Measurements from ENCODE around the gene ALPP. TPM values are rescaled to one million over a fixed set of nuclear protein-coding genes. Genes with fewer than 3 reads are reported as not detected.
A peak's percentile ranks its signal among the peaks of the same experiment; 100 is the strongest.
"Not testable (repeated sequence)": the region's sequence is repeated elsewhere in the genome, so short reads cannot be mapped to it uniquely, and the experiment has no call there.

ALPP gene
- total RNA-seq, 1 donor from 2014 or later: not detected

DNA sequence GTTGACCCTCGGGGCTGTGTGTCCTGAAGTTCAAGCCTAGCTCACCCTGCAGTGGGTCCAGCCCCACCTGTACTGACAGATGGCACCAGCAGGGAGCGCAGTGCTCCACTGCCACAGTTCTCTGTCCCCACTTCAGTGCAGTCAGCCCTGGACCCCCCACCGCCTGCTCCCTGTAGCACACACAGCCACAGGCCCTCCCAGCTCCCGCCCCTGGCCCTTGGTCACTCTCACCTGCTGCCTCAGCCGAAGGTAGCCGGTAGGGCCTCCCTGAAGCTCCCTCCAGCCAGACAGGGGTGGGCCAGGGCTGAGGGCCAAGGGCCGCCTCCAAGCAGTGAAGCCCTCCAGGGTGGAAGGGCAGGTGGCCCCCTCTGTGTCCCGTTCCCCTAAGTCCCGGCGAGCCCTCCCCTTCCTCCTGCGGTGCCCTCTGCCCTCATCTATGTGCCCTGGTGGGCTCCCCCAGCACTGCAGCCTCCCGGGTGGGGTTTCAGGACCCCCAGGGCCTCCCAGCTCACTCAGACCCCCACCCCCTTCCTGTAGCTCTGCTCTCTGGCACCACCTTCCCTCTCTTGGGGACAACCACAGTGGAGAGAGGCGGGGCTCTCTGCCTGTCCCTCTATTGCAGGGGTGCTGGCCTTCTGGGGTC lies 10.8 kb upstream of the ALPP start:
- no peak for DNase-seq (ENCODE audit: low read depth)
- H3K4me3 ChIP-seq (ENCODE audit: low read depth, low read length): no peak overlapping the region
- TF ChIP-seq, protein P1, sequence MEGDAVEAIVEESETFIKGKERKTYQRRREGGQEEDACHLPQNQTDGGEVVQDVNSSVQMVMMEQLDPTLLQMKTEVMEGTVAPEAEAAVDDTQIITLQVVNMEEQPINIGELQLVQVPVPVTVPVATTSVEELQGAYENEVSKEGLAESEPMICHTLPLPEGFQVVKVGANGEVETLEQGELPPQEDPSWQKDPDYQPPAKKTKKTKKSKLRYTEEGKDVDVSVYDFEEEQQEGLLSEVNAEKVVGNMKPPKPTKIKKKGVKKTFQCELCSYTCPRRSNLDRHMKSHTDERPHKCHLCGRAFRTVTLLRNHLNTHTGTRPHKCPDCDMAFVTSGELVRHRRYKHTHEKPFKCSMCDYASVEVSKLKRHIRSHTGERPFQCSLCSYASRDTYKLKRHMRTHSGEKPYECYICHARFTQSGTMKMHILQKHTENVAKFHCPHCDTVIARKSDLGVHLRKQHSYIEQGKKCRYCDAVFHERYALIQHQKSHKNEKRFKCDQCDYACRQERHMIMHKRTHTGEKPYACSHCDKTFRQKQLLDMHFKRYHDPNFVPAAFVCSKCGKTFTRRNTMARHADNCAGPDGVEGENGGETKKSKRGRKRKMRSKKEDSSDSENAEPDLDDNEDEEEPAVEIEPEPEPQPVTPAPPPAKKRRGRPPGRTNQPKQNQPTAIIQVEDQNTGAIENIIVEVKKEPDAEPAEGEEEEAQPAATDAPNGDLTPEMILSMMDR (conservative IDR thresholded peaks at IDR 0.05; ENCODE audit: low read depth, low read length): peak; percentile 13

DNA sequence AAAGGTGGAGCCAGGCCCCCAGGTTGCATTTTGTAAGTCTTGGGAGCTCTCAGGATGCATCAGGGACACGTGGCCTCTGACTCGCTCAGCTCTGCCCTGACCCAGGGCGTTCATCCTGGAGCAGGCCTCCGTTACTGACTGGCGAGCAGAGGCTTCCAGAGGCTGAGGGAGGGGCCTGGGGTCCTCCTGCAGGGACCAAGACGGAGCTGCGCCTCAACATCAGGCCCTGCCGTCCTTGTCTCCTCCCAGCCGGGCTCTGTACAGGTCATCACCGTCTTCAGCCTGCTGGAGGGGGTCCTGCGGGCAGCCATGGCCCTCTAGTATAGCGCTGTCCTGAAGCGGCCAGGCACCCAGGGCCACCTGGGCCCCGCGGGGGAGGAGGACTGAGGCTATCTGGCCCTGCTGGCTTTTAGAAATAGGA lies 10.2 kb upstream of the ALPP start:
- DNase-seq (ENCODE audit: low read depth): no peak
- TF ChIP-seq, protein P1 (conservative IDR thresholded peaks at IDR 0.05; ENCODE audit: low read depth, low read length): no peak
- no peak overlapping the region for H3K4me3 ChIP-seq (ENCODE audit: low read depth, low read length)

DNA sequence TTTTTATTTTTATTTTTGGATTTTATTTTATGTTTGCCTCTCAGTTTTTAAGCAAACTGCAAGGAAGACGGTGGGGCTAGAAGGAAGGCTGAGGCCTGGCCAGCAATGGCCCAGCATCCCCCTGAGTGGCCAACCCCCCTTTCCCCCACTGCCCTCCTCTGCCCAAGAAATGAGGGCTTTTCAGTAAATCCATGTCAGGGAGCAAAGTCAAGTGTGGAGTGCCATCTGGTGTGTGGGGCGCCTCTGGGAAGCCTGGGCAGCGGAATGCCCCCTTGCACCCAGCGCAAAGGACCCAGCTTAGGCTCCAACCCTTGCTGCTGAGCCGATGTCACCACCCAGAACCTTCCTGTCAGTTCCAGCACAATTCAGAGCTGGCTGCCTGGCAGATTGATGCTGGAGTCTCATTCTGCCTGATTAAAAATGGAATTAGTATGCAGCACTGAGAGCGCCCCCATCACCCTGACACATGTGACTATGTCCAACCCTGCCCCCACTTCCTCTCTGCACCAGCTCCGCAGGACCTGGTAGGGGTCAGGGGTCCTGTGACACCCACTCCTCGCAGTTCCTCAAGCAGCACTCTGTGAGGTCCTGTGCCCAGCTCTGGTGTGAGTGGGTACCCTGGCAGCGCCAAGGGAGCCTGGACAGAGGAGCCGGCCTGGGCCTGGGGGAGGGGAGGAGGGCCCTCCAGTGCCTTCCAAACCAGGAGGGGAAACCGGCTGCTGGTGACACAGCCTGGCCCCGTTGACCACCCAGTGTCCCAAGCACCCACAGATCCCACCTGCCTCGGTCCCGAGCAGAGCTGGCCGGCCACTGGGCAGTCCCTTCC lies 9.2 kb upstream of the ALPP start:
- no peak for DNase-seq (ENCODE audit: low read depth)
- TF ChIP-seq, protein P1 (conservative IDR thresholded peaks at IDR 0.05; ENCODE audit: low read depth, low read length): no peak
- H3K4me3 ChIP-seq (ENCODE audit: low read depth, low read length): no peak overlapping the region

DNA sequence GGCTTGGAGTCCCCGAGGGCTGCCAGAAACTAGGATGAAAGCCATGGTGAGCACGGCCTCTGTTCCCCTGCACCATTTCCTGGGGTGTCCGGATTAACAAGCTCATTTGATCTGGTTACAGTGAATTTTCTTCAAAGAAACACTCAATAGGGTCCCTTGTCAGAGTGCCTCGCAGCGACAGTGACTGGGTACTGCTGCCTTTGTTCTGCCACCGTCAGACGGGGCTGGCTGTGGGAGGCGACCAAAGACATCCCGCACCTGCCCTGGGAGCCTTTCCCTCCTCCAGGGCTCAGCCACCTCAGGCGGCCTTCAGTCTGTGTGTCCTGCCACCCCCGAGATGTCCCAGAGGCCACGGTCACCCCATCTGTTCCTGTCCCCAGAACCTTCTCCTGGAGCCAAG lies 8.5 kb upstream of the ALPP start:
- DNase-seq (ENCODE audit: low read depth); H3K4me3 ChIP-seq (ENCODE audit: low read depth, low read length): not testable (repeated sequence)

DNA sequence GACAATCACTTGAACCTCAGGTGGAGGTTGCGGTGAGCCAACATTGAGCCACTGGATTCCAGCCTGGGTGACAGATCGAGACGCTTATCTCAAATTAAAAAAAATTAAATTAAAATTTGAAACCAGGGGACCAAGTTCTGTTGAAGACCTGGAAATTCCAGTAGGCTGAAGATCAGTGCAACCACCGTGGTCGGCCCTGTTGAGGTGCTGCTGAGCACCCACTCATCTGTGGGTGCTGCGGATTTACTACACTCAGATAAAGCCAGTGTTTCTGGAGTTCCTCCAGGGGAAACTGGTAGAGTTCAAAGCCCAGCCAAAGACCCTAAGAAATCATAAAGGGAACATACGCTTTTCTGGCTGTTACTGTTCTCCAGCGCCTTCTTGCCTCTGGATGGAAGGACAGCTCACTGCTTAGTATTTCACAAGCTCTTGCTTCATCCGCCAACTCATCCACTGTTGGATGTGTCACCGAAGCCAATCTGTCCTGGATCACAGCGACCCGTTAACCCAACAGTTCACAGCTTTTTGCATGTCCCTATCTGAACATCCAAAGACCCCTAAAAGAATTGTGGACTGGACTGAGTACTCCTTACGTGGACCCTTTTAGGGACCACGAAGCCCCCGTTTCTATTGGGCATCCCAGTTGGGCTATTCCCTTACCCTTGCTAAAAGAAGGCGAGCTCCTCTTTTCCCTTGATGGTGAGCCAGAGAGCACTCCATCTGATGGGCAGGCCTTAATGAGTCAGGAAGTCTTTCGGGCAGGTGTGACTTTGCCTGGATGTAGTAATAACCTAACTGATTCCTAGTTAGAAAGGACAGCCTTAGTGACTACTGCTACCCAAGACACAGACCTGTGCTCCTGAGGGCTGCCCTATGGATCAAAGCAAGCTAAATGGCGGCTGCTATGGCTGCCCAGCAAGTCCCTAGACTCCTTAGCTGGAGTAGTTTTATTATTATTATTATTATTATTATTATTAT lies 6.0 kb upstream of the ALPP start:
- TF ChIP-seq, protein P1 (conservative IDR thresholded peaks at IDR 0.05; ENCODE audit: low read depth, low read length): no peak
- DNase-seq (ENCODE audit: low read depth): no peak

DNA sequence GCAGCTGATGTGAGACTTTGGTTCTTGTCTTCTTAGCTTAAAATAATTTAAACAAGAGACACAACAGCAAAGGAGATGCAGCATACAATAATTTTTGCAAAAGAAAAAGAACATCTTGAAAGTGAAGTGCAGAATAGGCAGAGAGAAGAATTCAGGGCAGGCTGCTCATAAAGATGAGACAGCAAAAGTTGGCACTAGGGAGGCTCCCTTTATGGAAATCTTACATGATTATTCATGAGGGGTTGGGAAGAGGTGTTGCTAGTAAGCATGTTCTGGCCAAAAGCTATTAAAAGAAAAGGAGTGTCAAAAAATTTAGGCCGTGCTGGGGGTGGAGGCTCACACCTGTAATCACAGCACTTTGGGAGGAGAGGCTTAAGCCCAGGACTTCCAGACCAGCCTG lies 4.2 kb upstream of the ALPP start:
- TF ChIP-seq, protein P1 (conservative IDR thresholded peaks at IDR 0.05; ENCODE audit: low read depth, low read length): no peak
- no peak overlapping the region for H3K4me3 ChIP-seq (ENCODE audit: low read depth, low read length)
- DNase-seq (ENCODE audit: low read depth): no peak

More for the DNA sequence above, 6.0 kb upstream of the ALPP start:
- H3K4me3 ChIP-seq (ENCODE audit: low read depth, low read length): no peak overlapping the region

DNA sequence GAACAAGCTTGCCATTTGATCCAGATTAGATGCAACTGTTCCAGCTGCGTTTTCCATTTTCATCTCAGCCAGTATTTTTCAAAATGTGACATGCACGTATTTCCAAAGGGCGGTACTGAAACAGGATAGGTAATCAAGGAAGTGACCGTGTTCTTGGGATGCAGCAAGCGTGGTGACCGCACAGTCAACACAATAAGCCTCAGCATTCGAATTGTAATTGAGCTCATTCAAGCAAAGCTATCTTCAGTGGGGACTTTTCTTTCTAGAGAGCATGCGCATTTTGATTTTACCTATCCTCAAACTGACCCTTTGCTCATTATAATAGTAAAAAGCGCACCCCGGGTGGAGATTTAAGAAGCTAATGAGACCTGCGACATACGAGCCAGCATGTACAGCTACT lies 3.4 kb upstream of the ALPP start:
- TF ChIP-seq, protein P1 (conservative IDR thresholded peaks at IDR 0.05; ENCODE audit: low read depth, low read length): no peak
- no peak for DNase-seq (ENCODE audit: low read depth)
- H3K4me3 ChIP-seq (ENCODE audit: low read depth, low read length): no peak overlapping the region

Measured in epithelial cell of proximal tubule (primary cell).